Fibroblast of villous mesenchyme (primary cell): Measurements from ENCODE around the gene SLC35F4. TPM values are rescaled to one million over a fixed set of nuclear protein-coding genes. Genes with fewer than 3 reads are reported as not detected.

ENCODE experiments used
- DNase-seq: peaks from one replicate; pipeline ENCODE4 v3.0.0-alpha.2; 2010; ENCODE audit warnings: low read depth
- H3K4me3 ChIP-seq: 2 replicates; pipeline ENCODE4 v1.5.1; 2011; ENCODE audit warnings: low read depth, mild to moderate bottlenecking, low read length
- CTCF ChIP-seq: IDR thresholded peaks from 2 replicates; pipeline ENCODE4 v1.5.1; 2012; ENCODE audit warnings: low read depth, mild to moderate bottlenecking, low read length; ENCODE audit not compliant: insufficient read depth
- total RNA-seq: library from RNA; depleted of rRNA; stranded (reverse); fragments of >200 nt; gene quantifications from 2 replicates; pipeline ENCODE4 v1.2.3, GENCODE V29; 2012

The SLC35F4 gene
- total RNA-seq, 1 donor = not detected

GRCh38 chr14:57609192-57610075, 256.5 kb downstream of the SLC35F4 start:
- no peak for TF ChIP-seq CTCF
- DNase-seq = no peak
- H3K4me3 ChIP-seq = no peak overlapping the region

- no peak for DNase-seq
- no peak for TF ChIP-seq CTCF
- H3K4me3 ChIP-seq = no peak overlapping the region
These were observed 258.8 kb downstream of the SLC35F4 start for GRCh38 chr14:57607086-57607485.

GRCh38 chr14:57583396-57583795, 282.5 kb downstream of the SLC35F4 start:
- H3K4me3 ChIP-seq = no peak overlapping the region
- DNase-seq = no peak
- no peak for TF ChIP-seq CTCF

- DNase-seq = no peak
- no peak for TF ChIP-seq CTCF
- H3K4me3 ChIP-seq = no peak overlapping the region
These were observed 283.1 kb downstream of the SLC35F4 start for GRCh38 chr14:57582746-57583145.

GRCh38 chr14:57578801-57579200, 287.1 kb downstream of the SLC35F4 start:
- no peak for TF ChIP-seq CTCF
- DNase-seq = no peak

GRCh38 chr14:57576498-57576897, 289.4 kb downstream of the SLC35F4 start:
- H3K4me3 ChIP-seq = no peak overlapping the region
- no peak for TF ChIP-seq CTCF
- DNase-seq = no peak

More at GRCh38 chr14:57578801-57579200, 287.1 kb downstream of the SLC35F4 start:
- H3K4me3 ChIP-seq = no peak overlapping the region
